ENCODE results near the gene FAT3. TPM values are rescaled to one million over a fixed set of nuclear protein-coding genes. Genes with fewer than 3 reads are reported as not detected.
A peak's percentile ranks its signal among the peaks of the same experiment; 100 is the strongest.

Gene FAT3
- total and polyA plus RNA-seq, 9 of the 15 experiments (the other 6 are each of a cell fraction or from before 2014, with no cell fraction given): under 0.01 TPM; not detected in 7

DNA sequence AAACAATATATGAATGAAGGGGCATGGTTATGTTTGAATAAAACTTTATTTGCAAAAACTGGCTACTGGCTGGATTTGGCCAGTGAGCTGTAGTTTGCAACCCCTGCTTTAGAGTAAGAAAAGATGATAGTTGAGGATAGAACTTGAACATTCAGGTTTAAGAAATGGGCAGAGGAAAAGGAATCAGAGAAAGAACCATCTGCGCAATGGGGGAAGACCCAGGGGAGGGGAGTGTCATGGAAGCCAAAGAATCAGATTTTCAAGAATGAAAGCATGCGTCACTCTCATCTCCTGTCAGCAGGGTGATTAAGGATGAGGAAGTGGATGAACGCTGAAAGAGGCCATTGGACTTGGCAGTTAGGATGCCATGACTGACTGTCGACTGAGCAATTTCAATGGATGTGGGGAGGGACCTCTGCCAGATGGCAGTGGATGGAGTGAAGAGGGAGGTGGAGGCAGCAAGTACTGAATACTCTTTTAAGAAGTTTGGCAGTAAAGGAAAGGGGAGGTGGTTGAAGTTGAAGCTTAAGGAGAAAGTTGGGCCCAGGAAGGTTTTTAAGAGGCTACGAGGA is 21.2 kb downstream of the FAT3 start:
- H3K9ac ChIP-seq (ENCODE audit: insufficient read depth in 1 of 2, low read depth in 2 of 2, low read length in 2 of 2): no peak overlapping the region
- peak; percentile 41; the same call in 1 of the 2 replicates for TF ChIP-seq SPI1 (IDR thresholded peaks at IDR 0.05; ENCODE audit: borderline replicate concordance, low read depth, low read length)
- TF ChIP-seq ZNF184 (CRISPR knock-in tag; IDR thresholded peaks at IDR 0.05): peak; percentile 97
- TF ChIP-seq NCOA2 (IDR thresholded peaks at IDR 0.05; ENCODE audit: partially characterized antibody in 2 of 2): no peak
- peak; percentile 39 for TF ChIP-seq MEIS2 (IDR thresholded peaks at IDR 0.05; ENCODE audit: partially characterized antibody)
- no peaks in the 10 kb centered on the region for H3K79me2 ChIP-seq (ENCODE audit: control insufficient read depth, insufficient read depth, low read length)
- no peaks in the 10 kb centered on the region for H3K4me1 ChIP-seq (replicated peaks in 1 of 2; ENCODE audit: control insufficient read depth in 2 of 2, insufficient read depth in 2 of 2, low read length in 2 of 2)
- no peak for DNase-seq (ENCODE audit: extremely low read depth in 1 of 4, low spot score in 3 of 4)
- H3K27ac ChIP-seq (ENCODE audit: extremely low read depth, low read depth, low read length): no peak overlapping the region
- ChIA-PET POLR2A (no interaction called here), CTCF (ENCODE audit: low intra/inter-chr PET ratio) (no interaction called here)
- WGBS (ENCODE audit: insufficient coverage, low coverage, missing lambda C conversion rate): 0% methylated on average over 4 of the region's 5 CpGs
- no peaks in the 10 kb centered on the region for H3K27me3 ChIP-seq (ENCODE audit: control insufficient read depth in 2 of 2, insufficient read depth in 2 of 2, low read length in 2 of 2)
- H3K4me3 ChIP-seq: no peak overlapping the region
- H2AFZ ChIP-seq (ENCODE audit: low read depth, low read length): no peak overlapping the region
- H3K9me3 ChIP-seq (replicated peaks; ENCODE audit: control insufficient read depth, insufficient read depth, low read depth, low read length): no peaks in the 10 kb centered on the region
- in situ Hi-C loops (cut with MboI): no loop called here
- no peaks in the 10 kb centered on the region for H4K20me1 ChIP-seq (replicated peaks; ENCODE audit: control insufficient read depth, insufficient read depth, low read length)
- H3K36me3 ChIP-seq (ENCODE audit: control insufficient read depth, insufficient read depth, low read length): no peaks in the 10 kb centered on the region
- no peak for FAIRE-seq
- H3K4me2 ChIP-seq (ENCODE audit: insufficient read depth, low read length): no peak overlapping the region
- ATAC-seq: no peak
- BruUV-seq (replicated peaks): no TSS peak
- no peaks in the 10 kb centered on the region for H3K9me1 ChIP-seq (ENCODE audit: control insufficient read depth, insufficient read depth, low read length)
- intact Hi-C loops (cut with micrococcal nuclease): no loop called here

DNA sequence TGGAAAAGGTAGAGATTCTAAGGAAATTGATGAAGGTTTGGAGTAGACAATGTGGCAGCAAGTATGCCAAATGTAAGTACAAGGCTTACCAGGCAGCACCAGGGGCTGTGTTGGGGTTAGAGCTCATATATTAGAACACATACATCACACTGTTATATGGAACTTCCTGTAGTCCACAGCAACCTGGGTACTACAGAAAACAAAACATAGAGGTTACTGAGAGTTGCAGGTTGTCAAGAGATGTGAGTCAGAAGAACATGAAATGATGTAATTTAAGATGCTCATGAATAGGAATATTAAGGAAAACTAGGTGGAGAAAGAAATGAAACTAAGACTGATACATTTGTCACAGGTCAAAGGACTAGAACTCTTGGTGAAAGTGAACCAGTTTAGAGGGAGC is 22.0 kb downstream of the FAT3 start:
- Histone ChIP-seq H3K27me3 (ENCODE audit: control insufficient read depth in 2 of 2, insufficient read depth in 2 of 2, low read length in 2 of 2) (no peaks in the 10 kb centered on the region), H2AFZ (ENCODE audit: low read depth, low read length) (no peak overlapping the region), H3K4me2 (ENCODE audit: insufficient read depth, low read length) (no peak overlapping the region), H3K79me2 (ENCODE audit: control insufficient read depth, insufficient read depth, low read length) (no peaks in the 10 kb centered on the region), H3K36me3 (ENCODE audit: control insufficient read depth, insufficient read depth, low read length) (no peaks in the 10 kb centered on the region), H3K27ac (ENCODE audit: extremely low read depth, low read depth, low read length) (no peak overlapping the region), H3K4me3 (no peak overlapping the region), H3K9me3 (replicated peaks; ENCODE audit: control insufficient read depth, insufficient read depth, low read depth, low read length) (no peaks in the 10 kb centered on the region), H3K9me1 (ENCODE audit: control insufficient read depth, insufficient read depth, low read length) (no peaks in the 10 kb centered on the region), H4K20me1 (replicated peaks; ENCODE audit: control insufficient read depth, insufficient read depth, low read length) (no peaks in the 10 kb centered on the region), H3K4me1 (replicated peaks in 1 of 2; ENCODE audit: control insufficient read depth in 2 of 2, insufficient read depth in 2 of 2, low read length in 2 of 2) (no peaks in the 10 kb centered on the region), H3K9ac (ENCODE audit: insufficient read depth in 1 of 2, low read depth in 2 of 2, low read length in 2 of 2) (no peak overlapping the region)
- TF ChIP-seq XRCC4 (IDR thresholded peaks at IDR 0.05; ENCODE audit: extremely low read depth, insufficient read depth, insufficient read length): no peak
- no peak for TF ChIP-seq ARNT (IDR thresholded peaks at IDR 0.05)
- no TSS peak for BruUV-seq (replicated peaks)
- FAIRE-seq (no peak), DNase-seq (ENCODE audit: extremely low read depth in 1 of 4, low spot score in 3 of 4) (no peak), ATAC-seq (no peak)
- CTCF ChIA-PET (ENCODE audit: low intra/inter-chr PET ratio): no interaction called here
- in situ Hi-C loops (cut with MboI): no loop called here
- POLR2A ChIA-PET: no interaction called here
- intact Hi-C loops (cut with micrococcal nuclease): no loop called here
